EH (cell line): ENCODE measurements around the gene ARHGEF17.
"Not testable (repeated sequence)": the region's sequence is repeated elsewhere in the genome, so short reads cannot be mapped to it uniquely, and the experiment has no call there.

Experiments used
- DNase-seq: peaks from one replicate; pipeline ENCODE4 v3.0.0-alpha.2; 2015; ENCODE audit warnings: low read depth

Gene ARHGEF17

GRCh38 chr11:73271936-73272679, 36.0 kb upstream of the ARHGEF17 start, which contains the start of gene P2RY6:
Gene P2RY6, plus strand, starts transcription at chr11:73272338. Its CDS starts 24,181 bp downstream, at chr11:73296519.
- peak; percentile 86 for DNase-seq

- no peak for DNase-seq
These were observed 35.4 kb upstream of the ARHGEF17 start for GRCh38 chr11:73272680-73273038.

- DNase-seq: no peak
These were observed 34.7 kb upstream of the ARHGEF17 start for GRCh38 chr11:73273222-73273895.

- not testable (repeated sequence) for DNase-seq
These were observed 33.9 kb upstream of the ARHGEF17 start for GRCh38 chr11:73274191-73274590.

DNA sequence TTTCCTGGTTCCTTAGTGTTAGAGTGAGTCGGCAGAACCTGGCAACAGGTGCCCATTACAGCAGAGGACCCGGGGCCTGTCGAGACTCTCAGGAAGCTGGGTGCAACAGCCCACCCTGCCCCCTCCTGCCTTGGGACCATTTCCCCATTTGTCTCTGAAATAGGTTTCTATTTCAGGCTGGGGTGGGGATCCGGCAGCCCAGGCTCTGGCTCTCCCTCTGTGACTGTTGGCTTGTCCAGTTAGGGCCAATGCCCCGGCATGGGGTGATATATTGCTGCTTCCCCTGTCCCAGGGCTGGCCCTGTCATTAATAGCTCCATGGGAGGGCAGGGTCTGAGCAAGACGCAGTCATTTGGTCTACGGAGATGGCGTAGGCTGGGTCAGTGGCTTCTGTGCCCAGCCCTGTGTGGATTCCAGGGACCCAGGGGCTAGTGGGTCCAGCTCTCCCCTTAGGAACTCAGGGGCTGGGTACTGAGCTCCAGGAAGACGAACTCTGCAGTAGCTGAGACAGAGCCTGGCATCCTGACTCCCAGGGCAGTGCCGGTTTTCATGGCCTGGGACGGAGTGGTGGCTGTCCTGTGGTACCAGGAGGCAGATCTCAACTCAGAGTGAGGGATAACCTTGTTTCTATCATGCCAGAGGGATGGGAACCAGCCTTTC, 33.2 kb upstream of the ARHGEF17 start:
- no peak for DNase-seq

- DNase-seq: no peak
These were observed 32.7 kb upstream of the ARHGEF17 start for GRCh38 chr11:73275381-73275750.

- no peak for DNase-seq
These were observed 30.6 kb upstream of the ARHGEF17 start for GRCh38 chr11:73277467-73277866.

GRCh38 chr11:73280626-73281025, 27.4 kb upstream of the ARHGEF17 start:
- DNase-seq: peak; percentile 35

DNA sequence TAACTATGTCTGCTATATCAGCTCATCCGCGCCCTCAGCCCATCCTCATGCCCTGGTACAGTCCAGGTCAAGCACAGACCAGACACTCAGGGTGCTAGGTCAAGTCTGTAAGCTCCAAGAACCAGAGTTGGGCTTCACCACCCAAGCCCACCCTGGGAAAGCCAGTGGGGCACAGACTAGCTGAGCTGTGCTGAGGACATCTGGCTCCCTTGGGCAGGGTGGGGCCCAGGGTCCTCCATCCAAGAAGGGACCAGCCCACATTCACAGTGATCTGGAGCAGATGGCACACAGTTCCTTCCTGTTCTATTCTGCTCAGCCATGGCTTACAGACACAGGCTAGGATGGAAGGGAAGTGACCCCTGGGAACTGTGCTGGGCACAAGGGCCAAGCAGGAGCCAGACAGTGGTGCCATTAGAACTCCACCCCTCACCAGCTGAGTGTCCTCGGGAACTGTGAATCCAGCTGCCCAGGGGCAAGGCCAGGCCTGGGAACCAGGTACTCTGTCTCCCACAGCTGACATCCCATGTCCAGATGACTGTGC, 26.8 kb upstream of the ARHGEF17 start:
- DNase-seq: no peak

- no peak for DNase-seq
These were observed 26.0 kb upstream of the ARHGEF17 start for GRCh38 chr11:73281796-73282660.

DNA sequence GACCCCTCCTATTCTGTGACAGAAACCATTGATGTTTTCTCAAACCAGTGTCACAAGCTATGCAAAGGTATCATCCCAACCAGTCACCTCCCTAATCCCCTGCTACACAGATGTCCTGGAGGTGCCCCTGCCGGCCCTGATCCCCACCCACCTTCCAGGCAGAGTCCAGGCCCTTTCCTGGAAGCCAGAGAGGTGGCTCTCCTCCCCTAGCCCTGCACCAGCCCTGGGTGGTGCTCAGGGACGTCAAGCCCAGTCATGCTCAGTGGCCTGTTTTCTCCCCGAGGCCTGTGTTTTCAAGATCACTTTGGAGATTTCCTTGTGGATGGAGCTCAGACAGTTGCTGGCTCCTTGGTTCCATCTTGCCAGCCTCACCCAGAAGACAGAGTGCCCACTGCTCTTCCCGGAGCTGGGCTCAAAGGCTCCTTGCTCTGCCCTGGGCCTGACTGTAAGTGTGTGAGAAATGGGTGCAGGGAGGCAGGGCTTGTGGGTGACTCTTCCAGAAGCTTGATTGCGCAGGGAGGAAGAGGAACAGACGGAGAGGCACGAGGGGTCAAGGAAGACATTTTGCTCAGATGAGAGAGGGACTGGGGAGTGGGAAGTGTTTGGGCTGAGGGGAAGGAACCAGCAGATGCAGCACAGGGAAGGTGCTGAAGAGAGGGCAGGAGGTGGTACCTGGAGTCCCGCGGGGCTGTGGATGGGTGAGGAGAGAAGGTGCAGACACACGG, 24.6 kb upstream of the ARHGEF17 start:
- no peak for DNase-seq

DNA sequence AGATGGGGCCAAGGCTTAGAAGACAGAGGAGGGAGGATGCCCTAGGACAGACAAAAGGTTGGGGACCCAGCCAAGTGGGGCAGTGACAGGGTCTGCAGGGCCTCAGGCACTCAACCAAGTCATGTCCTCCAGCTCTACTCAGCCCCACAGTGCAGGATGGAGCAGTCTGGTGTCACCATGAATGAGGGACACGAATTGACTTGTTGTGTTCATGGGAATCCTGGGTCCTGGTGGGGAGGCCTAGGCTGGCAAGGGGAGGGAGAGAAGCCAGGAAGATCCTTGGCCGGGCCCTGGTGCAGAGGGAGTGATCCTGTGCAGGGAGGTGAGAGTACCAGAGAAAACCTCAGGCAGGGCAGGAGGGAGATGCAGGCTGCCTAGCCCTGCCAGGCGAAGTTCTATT, 24.0 kb upstream of the ARHGEF17 start:
- no peak for DNase-seq

DNA sequence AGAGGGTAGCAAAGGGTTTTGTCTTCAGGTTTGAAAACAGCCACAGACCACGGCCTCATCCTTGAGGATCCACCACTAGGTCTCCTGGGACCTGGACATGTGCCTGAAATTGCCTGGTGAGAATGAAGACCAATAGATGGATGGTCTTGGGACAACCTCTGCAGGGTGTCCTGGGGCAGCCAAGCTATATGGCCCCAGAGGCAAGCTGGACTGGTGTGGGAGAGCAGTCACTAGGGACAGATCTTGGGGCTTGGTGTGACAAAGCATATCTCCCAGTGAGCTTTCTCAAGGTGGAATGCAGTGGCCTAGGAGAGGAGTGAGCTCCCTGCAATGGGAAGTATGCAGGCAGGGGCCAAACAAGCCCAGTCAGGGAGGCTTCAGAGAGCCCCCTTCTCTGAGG, 22.4 kb upstream of the ARHGEF17 start:
- no peak for DNase-seq

- DNase-seq: no peak
These were observed 21.8 kb upstream of the ARHGEF17 start for GRCh38 chr11:73286240-73286810.

DNA sequence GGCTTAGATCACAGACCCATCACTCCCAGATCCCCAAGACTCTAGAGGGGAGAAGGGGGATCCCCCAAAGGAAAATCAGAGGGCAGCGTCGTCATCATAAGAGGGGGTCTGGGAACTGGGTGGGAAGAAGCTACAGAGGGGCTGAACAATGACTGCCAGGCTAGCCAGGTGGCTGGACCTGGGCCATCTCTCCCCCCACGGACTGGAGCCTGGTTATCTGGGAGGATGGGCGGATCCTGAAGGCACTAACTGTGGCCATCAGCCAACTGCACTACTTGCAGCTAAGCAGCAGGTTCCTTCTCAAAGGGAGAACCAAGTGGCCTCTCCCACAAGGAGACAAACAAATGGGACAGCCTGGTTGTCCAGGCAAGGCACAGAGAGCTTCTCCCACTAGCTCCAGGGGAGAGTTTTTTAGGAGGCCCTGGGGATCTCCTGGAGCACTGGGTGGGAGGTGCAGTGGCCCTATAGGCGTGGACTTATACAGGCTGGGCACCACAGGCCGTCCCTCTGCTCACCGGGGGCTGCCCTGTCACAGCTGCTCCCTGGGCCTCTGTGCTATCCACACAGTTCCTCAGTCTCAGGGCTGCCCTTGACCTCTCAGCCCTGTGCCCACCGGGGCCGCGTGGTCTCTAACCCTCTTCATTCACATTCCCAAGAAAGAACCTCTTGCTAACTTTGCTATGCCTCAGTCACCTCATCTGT, 20.5 kb upstream of the ARHGEF17 start:
- no peak for DNase-seq

DNA sequence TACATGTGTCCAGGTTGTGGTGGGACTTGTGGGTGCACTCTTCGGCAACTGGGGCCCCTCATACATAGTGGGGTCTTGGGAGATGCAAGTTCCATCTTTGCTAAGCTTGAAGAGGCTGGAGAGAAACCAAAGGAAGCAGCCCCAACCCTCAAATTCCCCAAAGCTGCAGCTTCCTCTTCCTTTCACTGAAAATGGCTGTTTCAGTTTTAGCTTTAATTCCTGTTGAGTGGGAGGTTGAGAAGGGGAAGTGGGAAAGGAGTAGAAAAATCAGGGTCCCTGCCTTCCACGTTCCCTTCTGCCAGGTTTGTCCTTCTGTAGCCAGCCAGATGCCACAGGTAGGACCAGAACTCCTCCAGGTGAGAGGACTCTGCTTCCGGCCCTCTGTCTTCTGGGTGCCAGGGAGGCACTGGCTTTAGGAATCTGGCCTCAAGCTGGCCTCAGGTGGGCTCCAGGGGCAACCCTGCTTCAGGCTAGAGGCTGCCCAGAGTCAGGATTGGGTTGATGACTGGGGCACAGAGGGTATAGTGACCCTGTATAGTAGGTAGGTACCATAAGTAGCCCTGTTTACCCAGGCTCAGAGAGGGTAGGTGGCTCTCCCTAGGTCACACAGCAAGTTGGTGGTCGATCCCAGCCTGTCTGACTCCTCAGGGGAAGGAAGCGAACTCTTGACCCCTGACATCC, 19.7 kb upstream of the ARHGEF17 start:
- no peak for DNase-seq

- peak; percentile 88 for DNase-seq
These were observed 19.0 kb upstream of the ARHGEF17 start for GRCh38 chr11:73288873-73289707.

DNA sequence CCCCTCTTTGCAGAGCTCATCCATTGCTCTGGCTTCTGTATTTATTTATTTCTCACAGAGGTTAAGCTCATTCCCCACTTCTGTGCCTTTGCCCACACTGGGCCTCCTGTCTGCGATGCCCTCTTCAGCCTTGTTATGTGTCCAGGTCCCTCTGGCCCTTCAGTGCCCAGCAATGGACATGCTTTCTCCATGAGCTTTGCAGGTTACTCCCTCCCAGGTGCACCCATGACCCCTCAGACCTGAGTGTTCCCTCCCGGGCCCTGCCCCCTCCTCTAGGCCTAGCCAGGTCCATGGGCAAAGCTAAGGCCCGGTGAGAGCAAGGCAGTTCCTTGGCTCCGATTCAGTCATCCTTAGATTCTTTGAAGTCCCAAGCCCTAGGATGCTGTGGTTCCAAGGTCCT, 17.5 kb upstream of the ARHGEF17 start:
- DNase-seq: no peak

GRCh38 chr11:73291196-73291595, 16.9 kb upstream of the ARHGEF17 start:
- no peak for DNase-seq
